Kidney capillary endothelial cell (primary cell): ENCODE results near the gene RIMBP2.

ENCODE experiments used
- DNase-seq: peaks from one replicate; pipeline ENCODE4 v3.0.0-alpha.2; 2018; ENCODE audit warnings: low spot score

The RIMBP2 gene

DNA sequence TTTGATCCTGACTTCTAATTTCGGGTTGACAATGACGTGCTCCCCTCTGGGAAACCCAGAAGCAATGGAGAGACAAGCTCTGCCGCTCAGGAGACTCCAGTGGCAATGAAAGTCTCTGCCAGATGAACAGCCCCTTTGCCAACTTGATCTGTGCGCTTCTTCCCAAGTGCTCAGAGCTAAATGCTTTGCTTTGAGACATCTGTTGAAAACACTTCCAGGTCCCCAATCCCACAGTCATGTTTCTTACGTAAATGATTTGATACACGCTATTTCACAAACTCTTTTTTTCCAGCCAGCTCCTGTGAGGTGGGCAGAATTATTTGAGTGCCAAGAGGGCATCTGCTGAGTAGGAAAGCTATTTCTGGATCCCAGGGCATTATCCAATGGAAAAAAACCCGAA lies 147.6 kb downstream of the RIMBP2 start:
- DNase-seq = no peak

DNA sequence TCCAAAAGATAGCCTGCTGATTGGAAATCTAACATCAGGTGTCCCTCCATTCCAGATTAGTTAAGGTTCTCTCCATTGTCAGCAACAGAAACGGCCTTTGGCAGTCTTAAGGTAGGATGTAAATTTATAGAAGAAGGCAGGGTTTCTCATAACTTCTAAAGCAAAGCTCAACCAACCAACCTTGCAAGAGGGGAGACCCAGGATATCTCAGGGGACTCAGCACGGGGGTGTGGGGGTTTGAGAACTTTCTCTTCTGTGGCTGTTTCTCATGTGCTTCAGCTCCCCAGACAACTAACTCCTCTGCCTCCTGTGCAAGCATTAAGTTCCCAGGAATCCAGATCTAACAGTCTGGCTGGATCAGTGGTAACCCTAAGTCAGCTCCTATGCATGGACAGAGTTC lies 148.1 kb downstream of the RIMBP2 start:
- DNase-seq = no peak

DNA sequence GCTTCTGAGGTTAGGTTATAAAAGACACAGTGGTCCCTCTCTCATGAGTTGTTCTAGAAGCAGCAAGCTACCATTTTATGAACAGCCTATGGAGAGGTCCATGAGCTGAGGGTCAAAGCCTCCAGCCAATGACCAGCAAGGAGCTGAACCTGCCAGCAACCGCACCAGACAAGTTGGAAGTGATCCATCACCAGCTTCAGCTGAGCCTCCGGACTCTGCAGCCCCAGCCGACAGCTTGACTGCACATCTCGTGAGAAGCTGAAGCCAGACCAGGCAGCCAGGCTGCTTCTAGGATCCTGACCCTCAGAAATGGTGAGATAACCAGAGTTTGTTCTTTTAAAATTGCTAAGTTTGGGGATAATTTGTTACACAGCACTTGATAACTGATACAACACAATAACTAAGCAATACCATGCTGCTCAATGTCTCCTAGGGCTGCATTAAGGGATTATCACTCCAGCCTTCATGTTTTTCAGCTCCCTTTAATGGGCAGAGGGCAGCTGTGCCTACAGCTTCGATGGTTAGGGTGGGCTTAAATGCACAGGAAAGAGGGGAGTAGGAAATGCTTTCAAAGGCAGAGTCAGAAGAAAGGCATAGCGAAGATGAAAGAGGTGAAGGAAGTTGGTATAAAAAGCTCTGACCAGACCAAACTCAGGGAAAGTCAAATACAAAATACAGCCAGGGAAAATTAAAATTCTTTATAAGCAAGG lies 149.5 kb downstream of the RIMBP2 start:
- no peak for DNase-seq

DNA sequence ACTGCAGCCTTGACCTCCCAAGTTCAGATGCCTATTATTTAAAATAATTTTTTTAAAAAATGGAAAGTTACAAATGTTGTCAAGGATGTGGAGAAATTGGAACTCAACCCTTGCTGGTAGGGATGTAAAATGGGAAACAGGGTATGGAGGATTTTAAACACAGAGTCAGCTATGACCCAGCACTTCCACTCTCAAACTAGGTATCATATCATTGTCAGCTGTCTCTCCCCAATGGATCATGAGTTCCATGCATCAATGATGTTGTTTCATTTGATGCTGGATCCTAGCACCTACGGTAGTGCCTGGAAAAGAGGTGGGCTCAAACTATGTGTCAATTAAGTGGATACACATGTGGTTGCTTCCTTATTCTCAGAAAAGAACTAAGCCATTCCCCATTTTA lies 150.9 kb downstream of the RIMBP2 start:
- DNase-seq = no peak

DNA sequence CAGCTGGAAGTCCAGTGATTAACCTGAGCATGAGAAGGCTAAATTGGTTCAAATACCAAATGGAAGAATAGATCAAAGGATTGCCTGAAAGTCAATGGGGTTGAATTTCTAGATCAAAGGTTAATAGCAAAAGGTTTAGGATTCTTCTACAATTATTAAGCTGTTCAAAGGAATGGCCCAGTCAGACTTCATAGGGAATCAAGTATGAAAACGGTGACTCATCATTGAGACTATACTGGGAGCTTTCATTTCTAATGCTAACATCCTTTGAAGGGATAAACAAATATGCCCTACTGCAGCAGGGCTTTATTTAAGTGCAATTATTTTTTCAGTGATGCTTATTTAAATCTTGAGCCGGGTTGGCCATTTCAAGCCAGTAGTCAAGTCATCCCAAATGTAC lies 152.8 kb downstream of the RIMBP2 start:
- no peak for DNase-seq

DNA sequence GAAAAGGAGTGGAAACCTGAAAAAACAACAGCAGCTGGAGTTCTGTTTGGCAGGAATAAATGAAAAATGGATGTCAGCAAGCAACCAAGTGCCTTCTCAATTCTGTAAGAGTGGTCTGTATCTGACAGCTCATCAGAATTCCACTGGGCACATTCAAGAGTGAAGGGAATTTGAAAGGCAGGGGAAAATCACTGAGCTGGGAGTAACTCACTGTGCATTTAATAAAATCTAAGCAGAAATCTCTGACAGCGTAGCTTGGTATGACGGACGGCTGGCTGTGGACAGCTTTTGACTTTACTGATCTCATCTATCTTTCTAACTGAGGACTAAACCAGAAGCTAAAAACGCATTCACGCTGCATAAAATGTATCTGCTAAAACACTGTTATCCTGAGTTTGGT lies 153.4 kb downstream of the RIMBP2 start:
- DNase-seq = no peak

DNA sequence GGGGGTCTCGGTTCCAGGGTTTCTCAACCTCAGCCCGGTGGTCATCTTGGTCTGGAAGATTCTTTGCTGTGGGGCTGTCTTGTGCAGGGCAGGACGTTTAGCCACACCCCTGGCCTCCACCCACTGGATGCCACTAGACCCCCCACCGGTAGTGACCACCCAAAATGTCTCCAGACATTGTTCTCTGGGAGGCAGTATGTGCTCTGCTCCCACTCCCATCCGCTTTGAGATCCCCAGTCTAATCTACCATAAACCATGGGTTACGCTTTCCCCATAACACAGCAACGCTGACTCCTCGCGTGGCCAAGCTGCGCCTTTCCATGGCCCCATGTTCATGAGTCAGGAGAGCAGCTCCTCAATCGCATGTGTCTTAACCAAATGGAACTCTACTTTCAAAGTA lies 155.8 kb downstream of the RIMBP2 start:
- DNase-seq = no peak

DNA sequence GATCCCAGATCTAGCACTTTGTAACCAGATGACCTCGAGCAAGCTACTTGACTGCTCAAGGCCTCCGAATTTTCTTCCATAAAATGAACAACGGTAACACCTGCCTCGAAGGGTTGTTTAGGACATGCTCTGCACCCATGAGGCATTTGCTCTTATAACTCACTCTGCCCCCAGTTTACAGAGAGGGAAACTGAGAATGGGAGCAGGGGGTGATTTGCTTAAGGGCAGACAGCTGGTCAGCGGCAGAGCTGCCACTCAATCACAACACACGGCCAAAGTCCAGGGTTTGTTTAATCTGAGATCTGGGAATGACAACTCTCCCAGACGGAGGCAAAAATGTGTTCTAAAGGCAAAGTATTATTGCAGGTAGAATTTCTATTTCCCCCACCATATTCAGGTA lies 156.3 kb downstream of the RIMBP2 start:
- no peak for DNase-seq

DNA sequence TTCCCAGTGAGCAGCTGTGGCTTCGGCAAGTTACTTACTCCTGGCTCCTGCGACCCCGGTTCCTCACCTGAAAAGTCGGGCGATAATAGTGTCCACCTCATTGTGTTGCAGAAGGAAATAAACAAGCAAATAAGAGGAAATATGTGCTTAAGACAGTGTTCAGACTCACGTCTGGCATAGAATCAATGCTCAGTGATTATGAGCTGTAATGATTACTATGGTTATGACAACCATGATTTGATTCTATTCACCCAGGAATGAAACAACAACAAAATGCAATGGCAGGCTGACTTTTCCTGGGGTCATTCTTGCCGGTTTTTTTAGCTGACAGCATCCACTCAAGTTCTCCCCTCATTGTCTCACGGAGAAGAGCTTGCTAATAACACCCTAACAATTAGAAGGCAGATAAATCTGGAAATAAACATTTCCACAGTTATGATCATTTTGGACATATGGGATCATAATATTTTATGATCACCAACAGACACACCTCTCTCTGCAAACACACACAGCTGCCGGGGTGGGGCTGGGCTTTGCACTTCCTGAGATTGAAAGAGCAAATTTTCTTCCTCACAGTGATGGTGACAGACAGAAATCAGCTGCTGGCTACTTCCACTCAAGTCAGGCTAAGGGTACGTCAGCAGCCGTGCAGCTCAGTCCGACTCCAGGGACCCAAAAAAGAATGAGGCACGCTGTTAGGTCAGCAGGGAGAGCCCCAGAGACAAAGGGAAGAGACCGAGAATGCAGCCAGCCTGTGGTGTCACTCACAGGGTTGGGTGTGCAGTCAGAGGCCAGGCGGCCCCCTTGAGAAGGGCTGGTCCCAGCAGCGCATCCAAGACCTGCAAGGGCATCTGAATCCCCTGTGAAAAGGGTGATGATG lies 158.0 kb downstream of the RIMBP2 start:
- no peak for DNase-seq

DNA sequence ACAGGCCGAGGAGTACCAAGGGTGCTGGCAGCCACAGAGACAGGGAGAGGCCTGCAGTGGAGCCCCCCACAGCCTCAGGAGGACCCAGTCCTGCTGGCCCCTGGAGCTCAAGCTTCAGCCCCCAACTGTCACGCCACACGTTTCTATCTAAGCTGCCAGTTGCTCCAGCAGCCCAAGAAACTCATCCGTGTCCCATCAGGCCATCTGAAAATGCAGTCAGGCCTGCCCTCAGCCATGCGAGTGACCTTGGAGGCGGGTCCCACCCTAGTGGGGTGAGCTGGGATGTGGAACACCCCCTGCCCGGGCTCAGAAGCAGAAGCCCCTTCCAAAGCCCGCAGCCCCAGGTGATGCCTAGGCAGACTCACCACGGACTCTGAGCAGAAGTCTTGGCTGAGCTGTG lies 158.9 kb downstream of the RIMBP2 start:
- no peak for DNase-seq

DNA sequence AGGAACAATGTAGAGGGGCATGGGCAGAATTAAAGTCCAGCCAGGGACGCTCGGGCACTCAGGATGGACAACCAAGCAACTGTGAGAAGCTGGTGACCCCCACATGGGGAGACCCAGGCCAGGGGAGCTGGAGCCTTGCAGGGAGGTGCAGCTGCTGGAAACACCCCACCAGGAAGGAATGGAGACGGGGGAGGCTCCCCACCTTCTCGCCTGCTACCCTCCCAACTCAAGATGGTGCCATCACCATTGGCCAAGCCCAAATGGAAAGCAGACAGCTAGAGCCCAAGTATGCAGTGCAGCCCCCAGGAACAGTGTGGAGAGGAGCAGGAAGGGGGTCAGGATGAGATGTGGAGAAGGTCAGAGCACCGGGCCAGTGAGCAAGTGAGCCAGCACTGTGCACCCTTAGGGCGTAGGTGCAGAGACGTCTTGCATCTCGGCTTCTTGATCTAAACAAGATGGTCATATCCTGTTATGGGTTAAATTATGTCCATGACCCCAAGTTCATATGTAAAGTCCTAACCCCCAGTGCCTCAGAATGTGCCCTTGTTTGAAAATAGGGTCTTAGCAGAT lies 159.5 kb downstream of the RIMBP2 start:
- DNase-seq = no peak

DNA sequence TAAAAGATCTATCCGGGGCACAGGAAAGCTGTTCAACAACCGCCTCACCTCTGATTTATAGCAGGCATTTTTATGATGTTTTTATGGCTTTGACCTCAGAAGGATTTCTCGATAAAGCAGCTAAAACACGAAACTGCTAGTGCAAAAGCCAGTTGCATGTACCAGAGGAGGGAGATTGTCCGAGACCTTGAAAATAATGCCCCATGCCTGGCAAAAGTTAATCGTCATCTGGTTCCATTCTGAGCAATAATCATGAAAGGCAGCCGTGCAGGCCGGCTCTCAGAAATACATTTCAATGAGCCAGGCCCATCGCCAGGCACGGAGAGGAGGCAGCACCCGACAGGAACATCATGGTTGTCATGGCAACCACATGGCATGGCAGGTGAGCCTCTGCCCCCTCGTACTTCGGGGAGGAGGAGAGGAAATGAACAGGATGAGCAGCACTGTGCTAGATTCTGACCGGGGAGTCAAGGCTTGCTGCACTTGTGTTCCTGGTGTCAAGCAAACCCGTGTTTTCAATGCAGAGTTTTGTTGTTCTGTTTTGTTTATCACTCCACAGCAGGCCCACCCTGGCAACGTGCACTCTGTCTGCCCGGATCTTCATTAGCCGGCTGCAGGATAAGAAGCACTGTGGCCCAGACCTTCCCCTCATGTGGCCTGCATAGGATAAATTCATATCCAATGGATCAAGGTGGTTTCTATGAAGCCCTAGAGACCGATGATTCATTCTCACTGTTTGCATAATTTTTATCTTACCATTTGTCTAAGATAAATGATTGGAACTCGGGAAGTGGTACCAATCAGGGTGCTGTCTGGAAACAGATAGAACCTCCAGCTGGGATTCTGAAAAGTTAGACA lies 160.2 kb downstream of the RIMBP2 start:
- DNase-seq = no peak

DNA sequence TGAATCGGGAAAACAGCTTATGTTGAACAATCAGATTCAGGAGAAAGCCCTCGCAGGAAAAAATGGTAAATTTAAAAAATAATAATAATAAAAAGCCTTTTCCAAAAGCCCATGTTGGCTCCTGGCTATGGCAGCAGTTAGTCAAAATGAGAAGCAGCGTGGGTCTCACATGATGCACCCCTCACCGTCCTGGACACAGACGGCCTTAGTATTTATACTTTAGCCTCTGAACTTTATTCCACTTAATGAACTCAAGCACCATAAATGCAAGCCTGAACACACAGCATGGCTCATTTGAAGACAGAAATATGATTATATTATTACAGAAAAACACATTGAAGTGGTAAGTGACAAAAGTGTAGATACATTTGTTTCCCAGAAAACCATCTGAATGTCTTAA lies 160.9 kb downstream of the RIMBP2 start:
- DNase-seq = no peak

DNA sequence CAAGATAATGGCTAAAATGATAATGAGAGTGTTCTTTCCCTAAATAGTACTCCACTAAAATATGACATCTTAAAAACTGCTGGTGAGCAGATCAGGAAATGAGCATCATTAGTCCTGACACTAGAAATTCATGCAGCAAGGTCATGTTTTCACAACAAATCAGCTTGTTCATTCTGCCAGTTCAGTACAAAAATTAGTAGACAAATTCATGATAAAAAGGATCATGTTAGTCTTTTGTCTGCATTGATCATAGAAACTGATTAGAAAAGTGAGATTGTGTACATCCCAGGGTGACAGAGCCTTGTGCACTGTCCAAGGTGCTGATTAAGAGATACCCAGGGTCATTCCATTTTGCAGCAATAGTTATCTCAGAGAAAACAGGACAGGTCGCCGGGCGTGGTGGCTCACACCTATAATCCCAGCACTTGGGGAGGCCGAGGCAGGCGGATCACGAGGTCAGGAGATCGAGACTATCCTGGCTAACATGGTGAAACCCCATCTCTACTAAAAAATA lies 163.6 kb downstream of the RIMBP2 start:
- no peak for DNase-seq

DNA sequence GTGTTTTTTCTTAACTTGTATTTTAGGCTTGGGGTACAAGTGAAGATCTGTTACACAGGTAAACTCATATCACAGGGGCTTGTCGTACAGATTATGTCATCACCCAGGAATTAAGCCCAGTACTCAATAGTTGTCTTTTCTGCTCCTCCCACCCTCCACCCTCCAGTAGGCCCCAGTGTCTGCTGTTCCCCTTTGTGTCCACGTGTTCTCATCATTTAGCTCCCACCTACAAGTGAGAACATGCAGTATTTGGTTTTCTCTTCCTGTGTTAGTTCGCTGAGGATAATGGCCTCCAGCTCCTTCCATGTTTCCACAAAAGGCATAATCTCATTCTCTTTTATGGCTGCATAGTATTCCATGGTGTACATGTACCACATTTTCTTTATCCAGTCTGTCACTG lies 166.7 kb downstream of the RIMBP2 start:
- no peak for DNase-seq

DNA sequence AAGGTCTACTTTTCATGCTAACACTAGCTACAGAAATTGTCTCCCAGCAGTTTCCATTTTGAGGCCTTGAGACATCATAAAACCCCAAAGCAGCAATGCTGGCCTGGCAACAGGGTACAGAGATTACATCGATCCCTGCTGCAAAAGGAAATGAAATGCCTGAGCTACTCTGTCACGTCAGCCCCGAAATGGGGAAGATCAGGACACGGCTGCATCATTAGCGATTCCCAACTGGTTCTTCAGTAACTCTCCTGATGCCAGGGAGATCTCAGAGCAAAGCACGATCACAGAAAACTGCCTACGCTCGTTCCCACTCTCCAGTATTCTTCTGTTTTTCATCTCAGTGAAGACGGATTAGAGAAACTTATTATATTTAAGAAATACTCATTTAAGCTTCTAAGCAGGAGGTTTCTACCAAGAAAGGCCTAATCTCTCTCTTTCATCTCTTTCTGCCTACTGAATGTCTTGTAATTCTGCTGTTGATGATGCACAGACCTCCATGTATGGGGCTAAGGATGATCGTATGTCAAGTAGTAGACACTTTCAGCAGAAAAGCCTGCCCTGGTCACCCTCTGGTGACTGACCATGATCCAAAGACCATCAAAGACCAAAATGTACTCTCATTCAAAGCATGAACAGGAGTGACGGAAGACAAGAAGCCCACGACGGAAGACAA lies 168.5 kb downstream of the RIMBP2 start:
- DNase-seq = no peak

DNA sequence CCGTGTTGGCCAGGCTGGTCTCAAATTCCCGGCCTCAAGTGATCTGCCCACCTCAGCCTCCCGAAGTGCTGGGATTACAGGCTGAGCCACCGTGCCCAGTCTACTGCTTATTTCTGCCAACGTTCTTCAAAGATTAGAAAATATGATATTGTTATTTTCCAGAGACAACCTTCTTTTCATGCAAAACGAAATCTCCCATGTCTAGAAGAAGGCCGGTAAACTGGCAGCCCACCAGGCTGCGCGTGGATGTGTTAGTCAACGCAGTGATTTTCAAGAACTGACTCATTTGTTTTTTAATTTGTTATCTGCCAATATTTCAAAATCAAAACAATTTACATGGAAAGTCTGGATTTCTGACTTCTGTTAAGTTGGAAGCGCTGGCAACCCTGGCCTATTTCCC lies 169.6 kb downstream of the RIMBP2 start:
- DNase-seq = no peak

DNA sequence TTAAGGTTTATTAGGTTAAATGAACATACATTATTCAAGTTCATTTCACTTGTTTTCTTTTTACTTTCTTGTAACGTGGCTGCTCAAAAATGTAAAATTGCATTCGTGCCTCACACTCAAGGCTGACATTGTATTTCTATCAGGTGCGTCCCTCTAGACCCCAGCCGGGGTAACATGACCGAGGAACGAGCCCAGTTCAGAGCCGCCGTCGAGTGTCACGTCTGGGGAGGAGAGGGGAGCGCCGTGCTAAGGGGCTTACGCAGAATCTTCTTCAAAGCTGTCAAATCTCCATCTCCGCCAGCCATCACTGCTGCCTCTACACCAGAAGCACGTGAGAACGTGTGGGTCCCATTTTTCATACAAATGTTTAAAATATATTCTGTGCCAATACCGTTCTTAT lies 170.6 kb downstream of the RIMBP2 start:
- no peak for DNase-seq

DNA sequence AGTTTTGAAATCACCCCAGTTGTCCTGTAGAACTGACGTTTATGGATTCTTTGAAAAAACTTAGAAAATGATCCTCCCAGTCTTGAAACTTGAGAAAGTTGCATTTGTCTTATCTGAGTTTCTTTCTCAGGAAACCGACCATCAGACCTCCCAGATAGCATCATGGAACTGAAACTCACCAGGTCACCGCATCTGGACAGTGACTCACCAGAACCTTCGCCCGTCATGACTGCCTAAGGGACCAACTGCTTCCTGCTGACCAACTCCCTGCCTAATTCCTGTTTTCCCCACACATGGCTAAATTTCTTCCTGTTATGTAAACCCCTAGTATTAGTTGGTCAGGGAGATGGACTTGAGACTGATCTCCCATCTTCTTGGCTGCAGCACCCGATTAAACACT lies 175.7 kb downstream of the RIMBP2 start:
- no peak for DNase-seq

DNA sequence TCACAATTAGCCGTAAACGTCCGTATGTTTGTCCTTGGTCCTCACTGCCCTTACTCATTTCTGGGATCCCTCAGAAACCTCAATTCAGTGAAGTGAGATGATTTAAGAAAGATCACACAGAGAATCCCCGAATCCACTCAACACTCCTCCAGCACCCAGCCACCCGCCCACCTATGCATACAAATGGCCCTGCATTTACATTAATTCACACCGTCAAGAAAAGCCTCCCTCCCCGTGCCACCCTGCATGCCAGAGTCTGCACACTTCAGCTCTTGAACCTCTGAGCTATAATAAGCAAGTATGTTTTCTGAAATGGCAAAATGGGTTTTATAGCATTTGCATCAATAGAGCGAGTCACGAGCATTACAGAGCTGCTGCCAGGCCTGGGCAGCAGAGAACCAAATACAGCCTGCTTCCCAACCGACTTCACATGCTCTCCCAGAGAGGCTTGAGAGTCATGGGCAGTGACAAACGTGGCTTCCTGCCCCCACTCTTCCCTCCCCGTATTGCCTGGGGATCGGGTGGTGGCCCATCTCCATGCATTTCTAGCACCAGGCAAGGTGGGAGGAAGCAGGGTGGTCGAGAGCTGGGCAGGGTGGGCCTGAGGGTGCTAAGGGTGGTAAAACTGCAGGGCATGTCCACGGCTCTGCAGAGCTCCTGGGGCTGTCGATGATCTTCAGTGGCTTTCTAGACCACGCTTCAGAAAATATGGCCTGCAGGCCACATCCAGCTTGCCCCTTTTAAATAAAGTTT lies 177.6 kb downstream of the RIMBP2 start:
- no peak for DNase-seq

DNA sequence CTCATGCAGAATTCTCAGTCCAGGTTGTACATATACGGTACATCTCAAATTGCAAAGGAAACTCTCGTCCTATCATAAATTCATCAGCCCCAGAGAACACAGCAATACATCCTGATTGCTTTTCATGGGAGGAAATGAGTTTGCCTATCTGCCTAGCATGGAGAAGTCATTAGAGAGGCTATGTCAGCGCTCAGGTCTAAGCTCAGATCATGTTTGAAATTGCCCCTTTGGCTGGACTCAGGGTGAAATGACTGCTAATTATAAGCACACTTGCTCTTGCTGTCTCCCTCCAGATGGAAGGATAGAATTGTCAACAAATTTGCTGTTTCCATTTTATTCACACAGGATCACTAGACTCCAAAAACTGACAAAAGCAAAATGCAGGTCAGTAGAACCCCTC lies 178.4 kb downstream of the RIMBP2 start:
- no peak for DNase-seq
